A549 (cell line): ENCODE data around the gene HINT2. TPM values are rescaled to one million over a fixed set of nuclear protein-coding genes. Genes with fewer than 3 reads are reported as not detected.

Source experiments
- ATAC-seq, 2 experiments: fragments of 200-7000 bp in 1 of 2; fragments of >200 bp in 1 of 2; cut with Nextera tagmentation in 1 of 2; cut with Tn5 transposase in 1 of 2; 3 replicates each; pipeline versions ENCODE4 v1.8.0 to v1.9.1; 2018 to 2020; ENCODE audit warnings: mild to moderate bottlenecking in 1 of 2, moderate library complexity in 1 of 2
- CTCF ChIA-PET: fragments of 300-600 bp; sonication (Branson Sonifier 250); formaldehyde crosslinking; extraction: SDS; loops from one replicate; lab custom pipeline; 2021; ENCODE audit warnings: antibody characterized with exemption, inconsistent platforms; lab: Yijun Ruan, JAX
- POLR2A ChIA-PET: fragments of 350-600 bp; formaldehyde crosslinking; extraction: SDS; loops from one replicate; lab custom pipeline; 2021; ENCODE audit warnings: antibody characterized with exemption, inconsistent platforms; lab: Yijun Ruan, JAX
- DNase-seq, 2 experiments: peaks; one replicate each; pipeline versions ENCODE4 v3.0.0 to v3.0.0-alpha.2; 2011 to 2016; ENCODE audit warnings: low read depth in 1 of 2, low spot score in 1 of 2
- FAIRE-seq: peaks from 2 replicates; lab custom pipeline; 2011; peaks lifted over from hg19 to GRCh38; lab: Jason Lieb, UNC
- H3K27ac ChIP-seq, 2 experiments: fragments of >200 bp; sonication (Bioruptor Twin); formaldehyde crosslinking; 3 replicates each; pipeline ENCODE4 v1.5.1; 2016 to 2017
- H3K4me1 ChIP-seq: fragments of >200 bp; sonication (Bioruptor Twin); formaldehyde crosslinking; 3 replicates; pipeline ENCODE4 v1.6.1; 2016
- H3K4me2 ChIP-seq: fragments of >200 bp; sonication (Bioruptor Twin); formaldehyde crosslinking; 3 replicates; pipeline ENCODE4 v1.6.1; 2016
- H3K4me3 ChIP-seq: fragments of >200 bp; sonication (Bioruptor Twin); formaldehyde crosslinking; 3 replicates; pipeline ENCODE4 v1.5.1; 2016
- H3K9me3 ChIP-seq: fragments of >200 bp; sonication (Bioruptor Twin); formaldehyde crosslinking; 3 replicates; pipeline ENCODE4 v1.6.1; 2016
- CEBPB ChIP-seq, 2 experiments: fragments of >200 bp in 1 of 2; sonication (Bioruptor Twin) in 1 of 2; formaldehyde crosslinking in 1 of 2; IDR thresholded peaks; 2 replicates each; pipeline ENCODE4 v1.6.1; 2012 to 2016
- CHD2 ChIP-seq: fragments of 150-350 bp; IDR thresholded peaks from 2 replicates; pipeline ENCODE4 v1.6.1; 2014; ENCODE audit warnings: low read length; ENCODE audit not compliant: partially characterized antibody
- EHF ChIP-seq: fragments of 250-450 bp; sonication (Bioruptor Pico); IDR thresholded peaks from 2 replicates; pipeline ENCODE4 v1.5.0; 2020; ENCODE audit warnings: mild to moderate bottlenecking
- FOSB ChIP-seq: fragments of 250-450 bp; sonication (Bioruptor Pico); IDR thresholded peaks from 2 replicates; pipeline ENCODE4 v1.5.0; 2020; ENCODE audit warnings: mild to moderate bottlenecking, moderate library complexity
- FOSL2 ChIP-seq, 2 experiments: fragments of 450-650 bp in 1 of 2; fragments of >200 bp in 1 of 2; sonication (Bioruptor Twin) in 1 of 2; formaldehyde crosslinking; IDR thresholded peaks; 2 replicates each; pipeline versions ENCODE4 v1.5.0 to v1.6.1; 2016 to 2020; ENCODE audit warnings: mild to moderate bottlenecking in 1 of 2, moderate library complexity in 1 of 2
- HDAC2 ChIP-seq: fragments of 200-600 bp; sonication (generic); IDR thresholded peaks from 2 replicates; pipeline ENCODE4 v1.6.1; 2016
- HEYL ChIP-seq: fragments of 250-450 bp; sonication (Bioruptor Pico); IDR thresholded peaks from 2 replicates; pipeline ENCODE4 v1.8.0; 2021; ENCODE audit warnings: mild to moderate bottlenecking, moderate library complexity
- HMGXB4 ChIP-seq: fragments of 250-450 bp; sonication (Bioruptor Pico); IDR thresholded peaks from 2 replicates; pipeline ENCODE4 v1.5.0; 2021; ENCODE audit warnings: mild to moderate bottlenecking, moderate library complexity, borderline replicate concordance
- HOXB5 ChIP-seq: fragments of 250-450 bp; sonication (Bioruptor Pico); IDR thresholded peaks from 2 replicates; pipeline ENCODE4 v1.5.0; 2020; ENCODE audit warnings: mild to moderate bottlenecking, moderate library complexity
- JUNB ChIP-seq: fragments of >200 bp; sonication (Bioruptor Twin); formaldehyde crosslinking; IDR thresholded peaks from 2 replicates; pipeline ENCODE4 v1.6.1; 2016
- MAX ChIP-seq: IDR thresholded peaks from 2 replicates; pipeline ENCODE4 v1.6.1; 2012
- MAZ ChIP-seq: fragments of 150-350 bp; IDR thresholded peaks from 2 replicates; pipeline ENCODE4 v1.6.1; 2014; ENCODE audit warnings: antibody characterized with exemption, low read depth, low read length, borderline replicate concordance
- MYC ChIP-seq: IDR thresholded peaks from 2 replicates; pipeline ENCODE4 v1.6.1; 2012; ENCODE audit warnings: mild to moderate bottlenecking, inconsistent platforms, low read length, improper control_type of control experiment, borderline replicate concordance
- POLR2A ChIP-seq: IDR thresholded peaks from 2 replicates; pipeline ENCODE4 v1.6.1; 2012; ENCODE audit warnings: mild to moderate bottlenecking, low read length
- POLR2AphosphoS2 ChIP-seq: conservative IDR thresholded peaks from 2 replicates; pipeline ENCODE4 v1.6.1; 2012; ENCODE audit warnings: low read length, improper control_type of control experiment, inconsistent platforms
- RAD21 ChIP-seq, 2 experiments: fragments of >200 bp in 1 of 2; sonication (Bioruptor Twin) in 1 of 2; formaldehyde crosslinking in 1 of 2; IDR thresholded peaks in 1 of 2; conservative IDR thresholded peaks in 1 of 2; 2 replicates in 1 of 2; 3 replicates in 1 of 2; pipeline ENCODE4 v1.6.1; 2012 to 2018; ENCODE audit warnings: inconsistent platforms in 1 of 2
- SREBF2 ChIP-seq: fragments of 450-650 bp; IDR thresholded peaks from 2 replicates; pipeline ENCODE4 v1.6.1; 2014; ENCODE audit warnings: mild to moderate bottlenecking, moderate library complexity
- ZFP36 ChIP-seq: fragments of 450-650 bp; IDR thresholded peaks from 2 replicates; pipeline ENCODE4 v1.6.1; 2014; ENCODE audit warnings: borderline replicate concordance; ENCODE audit not compliant: partially characterized antibody
- WGBS: methylation state at CpG from one replicate; pipeline ENCODE4 v1.1.6; 2017; ENCODE audit errors: missing lambda C conversion rate; 5-methylcytosine and 5-hydroxymethylcytosine counted together
- polyA plus RNA-seq, 4 experiments: library from polyadenylated mRNA; depleted of rRNA in 3 of 4; stranded (reverse); fragments of >200 nt; fragmentation: RNase III in 1 of 4; extraction: RNeasy Plus Mini Kit Qiagen cat#74134 plus additional on column Dnase treatment in 1 of 4; gene quantifications; 2 replicates in 3 of 4; 3 replicates in 1 of 4; pipeline ENCODE4 v1.2.3, GENCODE V29; 2011 to 2017
- TF ChIP-seq, protein P1 (sequence below): fragments of 200-600 bp; sonication (generic); IDR thresholded peaks from 2 replicates; pipeline ENCODE4 v1.6.1; 2016; ENCODE audit warnings: antibody characterized with exemption, mild to moderate bottlenecking, moderate library complexity

Gene HINT2
- polyA plus RNA-seq, 2 of the 4 experiments (the other 2 are of a cell fraction), result 46.9 to 69.2 TPM

DNA sequence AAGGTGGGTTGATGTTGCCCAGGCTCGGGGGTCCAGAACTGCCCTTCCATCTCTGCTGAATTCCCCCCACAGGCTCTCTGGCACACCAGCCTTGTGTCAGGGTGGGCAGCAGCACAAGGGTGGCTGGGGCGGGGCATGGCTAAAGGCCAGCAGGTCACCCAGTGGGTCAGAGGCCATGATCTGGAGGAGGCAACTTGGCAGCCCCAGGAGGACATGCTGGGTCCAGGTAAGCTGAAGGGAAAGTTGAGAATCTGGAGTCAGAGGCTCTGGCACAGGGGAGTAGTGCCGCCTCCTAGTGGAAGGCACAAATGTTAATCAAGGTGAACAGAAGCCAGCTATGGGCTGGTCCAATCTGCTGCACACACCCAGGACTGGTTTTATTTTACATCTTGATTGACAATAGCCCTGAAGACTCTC, 20.4 kb upstream of the HINT2 start:
- Histone ChIP-seq H3K4me3 (no peak overlapping the region), H3K4me1 (no peaks in the 10 kb centered on the region), H3K9me3 (no peaks in the 10 kb centered on the region), H3K27ac (no peak overlapping the region), H3K4me2 (no peak overlapping the region)
- WGBS, result 91% methylated on average over 3 of the region's 3 CpGs
- ATAC-seq (peak in 1 of 2 experiments; percentile 75; a peak in 3 of 6 replicates), DNase-seq (no peak), FAIRE-seq (no peak)
- ChIA-PET POLR2A (interaction anchor here (1.2 kb wide), 1 partner anchor 21 kb away, joined by 4 read pairs; the partner anchor contains the start of gene HINT2), CTCF (interaction anchor here (0.6 to 9.2 kb wide), 9 partner anchors 8 to 76 kb away, joined by 3 to 59 read pairs (median 4); partner anchors contain the start of genes FAM221B and TMEM8B)
- TF ChIP-seq RAD21 (conservative IDR thresholded peaks at IDR 0.05 in 1 of 2, IDR thresholded peaks at IDR 0.05 in 1 of 2) (0 out of 5 replicates have a peak, but pooled peaks of 1 of the 2 experiments have one; percentile 22), FOSB (no peak)

GRCh38 chr9:35834260-35835215, 19.7 kb upstream of the HINT2 start:
- ATAC-seq (no peak), FAIRE-seq (no peak), DNase-seq (no peak)
- CTCF ChIA-PET, result interaction anchor here (0.6 to 9.2 kb wide), 5 partner anchors 8 to 48 kb away, joined by 3 to 59 read pairs (median 8); partner anchors contain the start of genes FAM221B and TMEM8B
- Histone ChIP-seq H3K4me3 (no peak overlapping the region), H3K4me2 (no peak overlapping the region), H3K27ac (no peak overlapping the region), H3K4me1 (peaks cover 4% of the 10 kb centered on the region; the same call in 2 of the 3 replicates), H3K9me3 (no peaks in the 10 kb centered on the region)
- 87% methylated on average over 14 of the region's 14 CpGs for WGBS
- POLR2A ChIA-PET, result interaction anchor here (1.2 kb wide), 1 partner anchor 20 kb away, joined by 4 read pairs; the partner anchor contains the start of gene HINT2
- TF ChIP-seq, protein P1, sequence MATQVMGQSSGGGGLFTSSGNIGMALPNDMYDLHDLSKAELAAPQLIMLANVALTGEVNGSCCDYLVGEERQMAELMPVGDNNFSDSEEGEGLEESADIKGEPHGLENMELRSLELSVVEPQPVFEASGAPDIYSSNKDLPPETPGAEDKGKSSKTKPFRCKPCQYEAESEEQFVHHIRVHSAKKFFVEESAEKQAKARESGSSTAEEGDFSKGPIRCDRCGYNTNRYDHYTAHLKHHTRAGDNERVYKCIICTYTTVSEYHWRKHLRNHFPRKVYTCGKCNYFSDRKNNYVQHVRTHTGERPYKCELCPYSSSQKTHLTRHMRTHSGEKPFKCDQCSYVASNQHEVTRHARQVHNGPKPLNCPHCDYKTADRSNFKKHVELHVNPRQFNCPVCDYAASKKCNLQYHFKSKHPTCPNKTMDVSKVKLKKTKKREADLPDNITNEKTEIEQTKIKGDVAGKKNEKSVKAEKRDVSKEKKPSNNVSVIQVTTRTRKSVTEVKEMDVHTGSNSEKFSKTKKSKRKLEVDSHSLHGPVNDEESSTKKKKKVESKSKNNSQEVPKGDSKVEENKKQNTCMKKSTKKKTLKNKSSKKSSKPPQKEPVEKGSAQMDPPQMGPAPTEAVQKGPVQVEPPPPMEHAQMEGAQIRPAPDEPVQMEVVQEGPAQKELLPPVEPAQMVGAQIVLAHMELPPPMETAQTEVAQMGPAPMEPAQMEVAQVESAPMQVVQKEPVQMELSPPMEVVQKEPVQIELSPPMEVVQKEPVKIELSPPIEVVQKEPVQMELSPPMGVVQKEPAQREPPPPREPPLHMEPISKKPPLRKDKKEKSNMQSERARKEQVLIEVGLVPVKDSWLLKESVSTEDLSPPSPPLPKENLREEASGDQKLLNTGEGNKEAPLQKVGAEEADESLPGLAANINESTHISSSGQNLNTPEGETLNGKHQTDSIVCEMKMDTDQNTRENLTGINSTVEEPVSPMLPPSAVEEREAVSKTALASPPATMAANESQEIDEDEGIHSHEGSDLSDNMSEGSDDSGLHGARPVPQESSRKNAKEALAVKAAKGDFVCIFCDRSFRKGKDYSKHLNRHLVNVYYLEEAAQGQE, result no peak
- no peak for TF ChIP-seq SREBF2
- TF ChIP-seq FOSL2 (IDR thresholded peaks at IDR 0.05), result no peak
- no peak for TF ChIP-seq FOSL2 (CRISPR knock-in tag; IDR thresholded peaks at IDR 0.05)
- TF ChIP-seq POLR2AphosphoS2, result no peak
- no peak for TF ChIP-seq HEYL (CRISPR knock-in tag)
- TF ChIP-seq EHF (CRISPR knock-in tag), result no peak
- TF ChIP-seq HMGXB4 (CRISPR knock-in tag), result no peak

DNA sequence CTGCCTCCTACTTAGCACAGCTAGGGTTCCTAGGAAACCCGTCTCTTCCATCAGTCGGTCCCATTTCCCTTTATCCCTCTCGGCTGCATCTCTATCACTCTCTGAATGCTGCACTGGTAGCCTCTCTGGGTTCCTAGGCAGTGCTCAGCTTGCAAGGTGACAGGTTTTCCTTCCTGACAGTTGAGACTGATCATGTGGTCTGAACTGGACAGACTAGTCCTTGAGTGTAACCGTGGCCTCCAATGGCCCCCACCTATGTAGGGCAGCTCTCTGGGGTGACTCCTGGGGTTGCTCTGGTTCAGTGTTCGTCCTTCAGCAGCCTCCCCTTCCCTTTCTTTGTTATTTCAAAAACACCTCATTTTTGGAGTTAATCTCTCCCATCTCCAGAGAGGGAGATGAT, 18.0 kb upstream of the HINT2 start:
- H3K4me1 ChIP-seq, result peaks cover 4% of the 10 kb centered on the region; the same call in 2 of the 3 replicates
- 73% methylated on average over 5 of the region's 5 CpGs for WGBS
- no peaks in the 10 kb centered on the region for H3K9me3 ChIP-seq
- FAIRE-seq (no peak), DNase-seq (no peak), ATAC-seq (no peak)
- ChIA-PET POLR2A (no interaction called here), CTCF (interaction anchor here (0.7 to 3.7 kb wide), 7 partner anchors 9 to 78 kb away, joined by 3 to 14 read pairs (median 6); no protein-coding TSS in a partner anchor)
- H3K27ac ChIP-seq, result no peak overlapping the region
- H3K4me2 ChIP-seq, result no peak overlapping the region
- no peak overlapping the region for H3K4me3 ChIP-seq
- TF ChIP-seq MYC (no peak), POLR2A (no peak), MAZ (no peak), HOXB5 (no peak), CEBPB (IDR thresholded peaks at IDR 0.05) (no peak), JUNB (no peak), HDAC2 (no peak), ZFP36 (no peak), CHD2 (no peak), FOSL2 (IDR thresholded peaks at IDR 0.05) (no peak), FOSL2 (CRISPR knock-in tag; IDR thresholded peaks at IDR 0.05) (no peak), EHF (CRISPR knock-in tag) (no peak), MAX (no peak)
